HCT116 (cell line): ENCODE data around the gene RAB37.

Source experiments
- CBX3 ChIP-seq: IDR thresholded peaks from 2 replicates; pipeline ENCODE4 v1.6.1; 2012; ENCODE audit warnings: low read depth
- CEBPB ChIP-seq: IDR thresholded peaks from 2 replicates; pipeline ENCODE4 v1.6.1; 2012; ENCODE audit warnings: low read depth
- POLR2A ChIP-seq: IDR thresholded peaks from 2 replicates; pipeline ENCODE4 v1.7.0; 2011; ENCODE audit warnings: borderline replicate concordance; ENCODE audit not compliant: insufficient read depth, insufficient read length; ENCODE audit errors: extremely low read depth
- POLR2AphosphoS5 ChIP-seq: IDR thresholded peaks from 2 replicates; pipeline ENCODE4 v1.6.1; 2011; ENCODE audit warnings: mild to moderate bottlenecking, low read depth, low read length, moderate library complexity
- TCF7L2 ChIP-seq: IDR thresholded peaks from 2 replicates; pipeline ENCODE4 v1.7.0; 2011; ENCODE audit warnings: borderline replicate concordance, inconsistent platforms; ENCODE audit not compliant: insufficient read depth, insufficient read length; ENCODE audit errors: extremely low read depth
- ZNF274 ChIP-seq: fragments of 200-500 bp; sonication (Bioruptor generic); IDR thresholded peaks from 2 replicates; pipeline ENCODE4 v1.6.1; 2014; ENCODE audit warnings: mild to moderate bottlenecking, low read depth, low read length, inconsistent platforms
- TF ChIP-seq, protein P1 (sequence below): IDR thresholded peaks from 2 replicates; pipeline ENCODE4 v1.6.1; 2012
- TF ChIP-seq, protein P2 (sequence below), 3 experiments: fragments of 200-600 bp in 1 of 3; sonication (generic) in 1 of 3; IDR thresholded peaks in 2 of 3; conservative IDR thresholded peaks in 1 of 3; 2 replicates each; pipeline ENCODE4 v1.5.1; 2012 to 2017; ENCODE audit warnings: low read depth in 2 of 3, low read length in 2 of 3, antibody characterized with exemption in 1 of 3, borderline replicate concordance in 1 of 3, control low read depth in 1 of 3, mild to moderate bottlenecking in 1 of 3, mixed read lengths in 1 of 3, mixed run types in 1 of 3, moderate library complexity in 1 of 3; ENCODE audit not compliant: insufficient read depth in 1 of 3

DNA sequence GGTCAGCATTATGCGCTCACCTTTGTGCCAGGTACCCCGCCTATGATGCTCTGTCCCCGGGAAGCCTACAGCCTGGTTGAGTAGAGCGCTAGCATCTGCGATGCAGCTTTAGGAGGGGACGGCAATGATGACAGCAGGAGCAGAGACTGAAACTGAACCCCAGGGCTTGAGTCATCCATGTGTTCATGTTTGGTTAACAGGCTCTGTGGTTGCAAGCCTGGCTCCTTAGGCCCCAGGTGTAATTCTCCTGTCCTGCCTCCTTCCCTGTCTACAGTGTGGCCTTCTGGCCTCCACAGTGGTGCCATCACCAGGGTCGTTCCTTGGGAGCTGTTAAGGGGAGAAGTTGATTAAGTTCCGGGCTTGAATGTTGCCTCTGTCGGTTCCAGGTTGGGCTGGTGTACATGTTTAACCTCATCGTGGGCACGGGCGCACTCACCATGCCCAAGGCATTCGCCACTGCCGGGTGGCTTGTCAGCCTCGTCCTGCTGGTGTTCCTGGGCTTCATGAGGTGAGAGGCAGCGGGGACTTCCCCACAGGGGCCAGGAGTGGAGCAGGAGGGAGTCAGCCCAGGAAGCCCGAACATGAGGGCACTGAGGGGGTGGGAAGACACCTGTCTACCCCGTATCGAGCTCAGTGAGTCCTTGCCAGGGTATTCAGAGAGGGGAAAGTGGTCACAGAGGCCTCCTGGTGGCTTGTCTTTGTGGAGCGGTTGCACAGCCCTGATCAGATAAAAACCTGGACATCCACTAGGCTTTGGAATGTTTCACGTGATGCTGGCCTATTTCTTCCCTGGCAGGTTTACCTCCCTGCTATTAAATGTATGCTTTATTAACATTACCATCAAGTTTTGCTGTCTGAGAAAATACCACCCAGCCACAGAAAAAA lies 48.3 kb downstream of the RAB37 start:
- TF ChIP-seq, protein P1, sequence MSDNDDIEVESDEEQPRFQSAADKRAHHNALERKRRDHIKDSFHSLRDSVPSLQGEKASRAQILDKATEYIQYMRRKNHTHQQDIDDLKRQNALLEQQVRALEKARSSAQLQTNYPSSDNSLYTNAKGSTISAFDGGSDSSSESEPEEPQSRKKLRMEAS, result no peak
- TF ChIP-seq, protein P2, sequence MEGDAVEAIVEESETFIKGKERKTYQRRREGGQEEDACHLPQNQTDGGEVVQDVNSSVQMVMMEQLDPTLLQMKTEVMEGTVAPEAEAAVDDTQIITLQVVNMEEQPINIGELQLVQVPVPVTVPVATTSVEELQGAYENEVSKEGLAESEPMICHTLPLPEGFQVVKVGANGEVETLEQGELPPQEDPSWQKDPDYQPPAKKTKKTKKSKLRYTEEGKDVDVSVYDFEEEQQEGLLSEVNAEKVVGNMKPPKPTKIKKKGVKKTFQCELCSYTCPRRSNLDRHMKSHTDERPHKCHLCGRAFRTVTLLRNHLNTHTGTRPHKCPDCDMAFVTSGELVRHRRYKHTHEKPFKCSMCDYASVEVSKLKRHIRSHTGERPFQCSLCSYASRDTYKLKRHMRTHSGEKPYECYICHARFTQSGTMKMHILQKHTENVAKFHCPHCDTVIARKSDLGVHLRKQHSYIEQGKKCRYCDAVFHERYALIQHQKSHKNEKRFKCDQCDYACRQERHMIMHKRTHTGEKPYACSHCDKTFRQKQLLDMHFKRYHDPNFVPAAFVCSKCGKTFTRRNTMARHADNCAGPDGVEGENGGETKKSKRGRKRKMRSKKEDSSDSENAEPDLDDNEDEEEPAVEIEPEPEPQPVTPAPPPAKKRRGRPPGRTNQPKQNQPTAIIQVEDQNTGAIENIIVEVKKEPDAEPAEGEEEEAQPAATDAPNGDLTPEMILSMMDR (IDR thresholded peaks at IDR 0.05 in 2 of 3, conservative IDR thresholded peaks at IDR 0.05 in 1 of 3; ENCODE audit: borderline replicate concordance in 1 of 3, insufficient read depth in 1 of 3, low read depth in 2 of 3, low read length in 2 of 3), result peak in 2 of 3 experiments; percentile 22 to 23; a peak in 2 of 6 replicates
- TF ChIP-seq POLR2AphosphoS5 (no peak), TCF7L2 (no peak), CBX3 (no peak), ZNF274 (no peak), POLR2A (no peak), CEBPB (no peak)
